Esophagus squamous epithelium (tissue), 5 donors: ENCODE data around the gene CALML5. TPM values are rescaled to one million over a fixed set of nuclear protein-coding genes. Genes with fewer than 3 reads are reported as not detected.

ENCODE experiments used
- DNase-seq: peaks from one replicate; lab custom pipeline; 2025; lab: John Stamatoyannopoulos, UW
- H3K27ac ChIP-seq, 4 donors: fragments of 200-600 bp; sonication (generic); one replicate each; pipeline ENCODE4 v1.5.1; 2016 to 2019; ENCODE audit warnings: mild to moderate bottlenecking in 1 of 4
- H3K27me3 ChIP-seq, 4 donors: fragments of 200-600 bp; sonication (generic); 1 replicate in 3 of 4; 2 replicates in 1 of 4; pipeline versions ENCODE4 v1.5.1 to v1.6.0; 2017 to 2021; ENCODE audit warnings: antibody characterized with exemption in 1 of 4
- H3K36me3 ChIP-seq, 3 donors: fragments of 200-600 bp; sonication (generic); one replicate each; pipeline ENCODE4 v1.5.1; 2016 to 2019
- H3K4me1 ChIP-seq, 3 donors: fragments of 200-600 bp; sonication (generic); one replicate each; pipeline ENCODE4 v1.5.1; 2017 to 2019
- H3K4me3 ChIP-seq, 4 donors: fragments of 200-600 bp; sonication (generic); 1 replicate in 3 of 4; 2 replicates in 1 of 4; pipeline ENCODE4 v1.5.1; 2016 to 2019; ENCODE audit warnings: mild to moderate bottlenecking in 2 of 4, moderate library complexity in 1 of 4
- H3K9me3 ChIP-seq, 3 donors: fragments of 200-600 bp; sonication (generic); one replicate each; pipeline ENCODE4 v1.5.1; 2016 to 2019
- CTCF ChIP-seq, 6 experiments: fragments of 450-650 bp in 4 of 6; fragments of 200-600 bp in 2 of 6; sonication (generic) in 2 of 6; IDR thresholded peaks; one replicate each; pipeline ENCODE4 v1.5.1; 2016 to 2019; ENCODE audit warnings: antibody characterized with exemption in 6 of 6, mild to moderate bottlenecking in 4 of 6, moderate library complexity in 4 of 6
- POLR2A ChIP-seq, 4 donors: fragments of 450-650 bp; IDR thresholded peaks; one replicate each; pipeline ENCODE4 v1.6.1; 2017; ENCODE audit warnings: antibody characterized with exemption in 4 of 4, mild to moderate bottlenecking in 4 of 4, moderate library complexity in 3 of 4
- WGBS, 2 donors: methylation state at CpG; one replicate each; pipeline ENCODE4 v1.1.5; 2018; 5-methylcytosine and 5-hydroxymethylcytosine counted together
- intact Hi-C: fragments of 100-400 bp; cut with DNase I; formaldehyde crosslinking; loops from one replicate; pipeline ENCODE4 v1.15.0; 2022
- total RNA-seq, 4 donors: library from RNA; depleted of rRNA; stranded (reverse); fragments of >200 nt; gene quantifications; one replicate each; pipeline ENCODE4 v1.1.0, GENCODE V29; 2016
- donor health status: DM: yes; HTN: yes; CAD: no.

Gene CALML5
- total RNA-seq, 4 donors from 2014 or later: 14.5 to 148 (median 22.6) TPM

- no peaks in the 10 kb centered on the region for H3K27me3 ChIP-seq
- intact Hi-C loops: no loop called here
Observed at GRCh38 chr10:5458425-5458824, 40.9 kb downstream of the CALML5 start.

GRCh38 chr10:5457741-5458140, 41.6 kb downstream of the CALML5 start:
- intact Hi-C loops: no loop called here
- H3K27me3 ChIP-seq: no peaks in the 10 kb centered on the region
- H3K27ac ChIP-seq: no peak overlapping the region
- 80 to 88% methylated on average over 3 of the region's 3 CpGs for WGBS, 2 donors
- H3K4me1 ChIP-seq: peaks cover 0 to 13% (median 11%) of the 10 kb centered on the region in 3 donors
- H3K9me3 ChIP-seq: no peaks in the 10 kb centered on the region
- TF ChIP-seq POLR2A (IDR thresholded peaks at IDR 0.05) (no peak), CTCF (IDR thresholded peaks at IDR 0.05) (no peak)
- no peak for DNase-seq
- peaks cover 9 to 80% (median 26%) of the 10 kb centered on the region in 3 donors for H3K36me3 ChIP-seq
- no peak overlapping the region for H3K4me3 ChIP-seq

More at GRCh38 chr10:5458425-5458824, 40.9 kb downstream of the CALML5 start:
- Histone ChIP-seq H3K36me3 (peaks cover 9 to 73% (median 26%) of the 10 kb centered on the region in 3 donors), H3K4me1 (peaks cover 0 to 15% (median 11%) of the 10 kb centered on the region in 3 donors), H3K4me3 (no peak overlapping the region), H3K27ac (no peak overlapping the region), H3K9me3 (no peaks in the 10 kb centered on the region)
- TF ChIP-seq POLR2A (IDR thresholded peaks at IDR 0.05) (no peak), CTCF (IDR thresholded peaks at IDR 0.05) (no peak)
- DNase-seq: no peak
- 92 to 100% methylated on average over 1 of the region's 1 CpG for WGBS, 2 donors

- Histone ChIP-seq H3K9me3 (no peaks in the 10 kb centered on the region), H3K27ac (no peak overlapping the region), H3K36me3 (peaks cover 9 to 92% (median 26%) of the 10 kb centered on the region in 3 donors), H3K4me3 (no peak overlapping the region), H3K4me1 (peaks cover 0 to 4% (median 0%) of the 10 kb centered on the region in 3 donors), H3K27me3 (no peaks in the 10 kb centered on the region)
- TF ChIP-seq POLR2A (IDR thresholded peaks at IDR 0.05) (no peak), CTCF (IDR thresholded peaks at IDR 0.05) (no peak)
- no peak for DNase-seq
- intact Hi-C loops: no loop called here
- WGBS, 2 donors: 85 to 97% methylated on average over 11 to 12 of the region's 12 CpGs
Observed at GRCh38 chr10:5456563-5456962, 42.8 kb downstream of the CALML5 start.

- H3K4me1 ChIP-seq: peaks cover 0 to 29% (median 0%) of the 10 kb centered on the region in 3 donors
- DNase-seq: no peak
- peak overlapping the region in 1 of 4 donors; percentile 5 for H3K27ac ChIP-seq
- no peaks in the 10 kb centered on the region for H3K27me3 ChIP-seq
- no peak overlapping the region for H3K4me3 ChIP-seq
- peaks cover 9 to 74% (median 26%) of the 10 kb centered on the region in 3 donors for H3K36me3 ChIP-seq
- 78 to 83% methylated on average over 13 of the region's 13 CpGs for WGBS, 2 donors
- intact Hi-C loops: no loop called here
- no peaks in the 10 kb centered on the region for H3K9me3 ChIP-seq
- TF ChIP-seq CTCF (IDR thresholded peaks at IDR 0.05) (no peak), POLR2A (IDR thresholded peaks at IDR 0.05) (no peak)
Observed at GRCh38 chr10:5453749-5454489, 45.5 kb downstream of the CALML5 start.
